PC-3 (cell line): Measurements from ENCODE around the gene OGT. TPM values are rescaled to one million over a fixed set of nuclear protein-coding genes. Genes with fewer than 3 reads are reported as not detected.
"Not testable (repeated sequence)": the region's sequence is repeated elsewhere in the genome, so short reads cannot be mapped to it uniquely, and the experiment has no call there.

ENCODE experiments used
- ATAC-seq: fragments of 200-7000 bp; cut with Tn5 transposase; 2 replicates; pipeline ENCODE4 v1.9.1; 2020; ENCODE audit warnings: mild to moderate bottlenecking, moderate library complexity
- BruUV-seq: library from RNA; stranded (reverse); fragments of 400-500 nt; replicated peaks from 2 replicates; lab custom pipeline; 2021; lab: Mats Ljungman, UMichigan
- CTCF ChIA-PET: fragments of 300-600 bp; sonication (Branson Sonifier 250); formaldehyde crosslinking; loops from one replicate; lab custom pipeline; 2022; ENCODE audit warnings: antibody characterized with exemption; lab: Charles Lee
- POLR2A ChIA-PET: fragments of 300-600 bp; sonication (Branson Sonifier 250); formaldehyde crosslinking; loops from one replicate; lab custom pipeline; 2022; ENCODE audit warnings: antibody characterized with exemption; ENCODE audit not compliant: unreplicated experiment; lab: Charles Lee
- DNase-seq: peaks from one replicate; pipeline ENCODE4 v3.0.0-alpha.2; 2015
- H2AFZ ChIP-seq: fragments of 300-600 bp; sonication (generic); 2 replicates; pipeline ENCODE4 v1.6.0; 2016; ENCODE audit warnings: antibody characterized with exemption, low read length
- H3F3A ChIP-seq: fragments of 300-600 bp; sonication (generic); one replicate; pipeline ENCODE4 v1.6.0; 2017; ENCODE audit warnings: antibody characterized with exemption, low read length, control low read depth, mild to moderate bottlenecking; ENCODE audit not compliant: unreplicated experiment
- H3K27ac ChIP-seq: fragments of 300-600 bp; sonication (generic); 2 replicates; pipeline ENCODE4 v1.5.1; 2016; ENCODE audit warnings: mild to moderate bottlenecking, low read length
- H3K27me3 ChIP-seq: fragments of 300-600 bp; sonication (generic); 2 replicates; pipeline ENCODE4 v1.6.1; 2016; ENCODE audit warnings: low read length, mixed read lengths
- H3K36me3 ChIP-seq: fragments of 300-600 bp; sonication (generic); 2 replicates; pipeline ENCODE4 v1.6.1; 2016; ENCODE audit warnings: low read depth, mixed run types, low read length, mixed read lengths
- H3K4me1 ChIP-seq: fragments of 300-600 bp; sonication (generic); 2 replicates; pipeline ENCODE4 v1.5.1; 2016; ENCODE audit warnings: low read length; ENCODE audit not compliant: insufficient read depth
- H3K4me2 ChIP-seq: fragments of 300-600 bp; sonication (generic); 2 replicates; pipeline ENCODE4 v1.6.0; 2016; ENCODE audit warnings: low read length
- H3K4me3 ChIP-seq: fragments of 300-600 bp; sonication (generic); 2 replicates; pipeline ENCODE4 v1.5.1; 2016; ENCODE audit warnings: mild to moderate bottlenecking, low read length, mixed read lengths
- H3K79me2 ChIP-seq: fragments of 300-600 bp; sonication (generic); 2 replicates; pipeline ENCODE4 v1.6.1; 2017; ENCODE audit warnings: low read length, mixed read lengths
- H3K9ac ChIP-seq: fragments of 300-600 bp; sonication (generic); 2 replicates; pipeline ENCODE4 v1.6.0; 2016; ENCODE audit warnings: mild to moderate bottlenecking, low read length
- H3K9me2 ChIP-seq: fragments of 300-600 bp; sonication (generic); replicated peaks from 2 replicates; pipeline ENCODE4 v1.6.1; 2016; ENCODE audit warnings: mixed run types, low read length, mixed read lengths
- H3K9me3 ChIP-seq: fragments of 300-600 bp; sonication (generic); 2 replicates; pipeline ENCODE4 v1.6.1; 2016; ENCODE audit warnings: low read length, mixed read lengths
- H4K20me1 ChIP-seq: fragments of 300-600 bp; sonication (generic); 2 replicates; pipeline ENCODE4 v1.6.1; 2016; ENCODE audit warnings: low read length, mixed read lengths
- EZH2 ChIP-seq: fragments of 300-600 bp; sonication (generic); IDR thresholded peaks from one replicate; pipeline ENCODE4 v1.6.1; 2017; ENCODE audit warnings: antibody characterized with exemption, mild to moderate bottlenecking, low read length; ENCODE audit not compliant: unreplicated experiment
- EZH2phosphoT487 ChIP-seq: fragments of 300-600 bp; sonication (generic); IDR thresholded peaks from 2 replicates; pipeline ENCODE4 v1.6.1; 2018; ENCODE audit warnings: mild to moderate bottlenecking, antibody characterized with exemption, low read length, borderline replicate concordance
- intact Hi-C: fragments of 100-400 bp; cut with micrococcal nuclease; formaldehyde crosslinking; loops from 2 replicates; pipeline ENCODE4 v1.9.0; 2023
- total RNA-seq: library from RNA; depleted of rRNA; stranded (reverse); fragments of >200 nt; gene quantifications from 2 replicates; pipeline ENCODE4 v1.2.3, GENCODE V29; 2014
- TF ChIP-seq, protein P1 (sequence below): fragments of 300-600 bp; sonication (generic); conservative IDR thresholded peaks from 2 replicates; pipeline ENCODE4 v1.5.1; 2017; ENCODE audit warnings: antibody characterized with exemption, low read depth, mild to moderate bottlenecking, low read length

Gene OGT
- total RNA-seq, 1 experiment from 2014 or later, result 99.8 TPM

DNA sequence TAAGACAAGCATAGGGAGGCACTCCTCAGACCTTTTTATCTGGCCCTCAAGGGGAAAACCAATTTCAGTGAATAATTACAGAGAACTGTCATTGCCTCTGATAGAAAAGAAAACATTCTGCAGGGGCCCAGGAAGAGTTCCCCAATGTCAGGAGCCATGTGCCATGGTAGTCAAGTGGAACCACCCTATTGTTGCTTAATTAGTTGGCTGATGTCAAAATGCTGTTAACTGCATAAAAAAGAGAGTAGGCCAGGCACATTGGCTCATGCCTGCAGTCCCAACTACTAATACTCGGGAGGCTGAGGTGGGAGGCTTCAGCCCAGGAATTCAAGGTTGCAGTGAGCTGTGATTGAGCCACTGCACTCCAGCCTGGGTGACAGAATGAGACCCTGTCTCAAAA is 28.6 kb upstream of the OGT start:
- H3K36me3 ChIP-seq, result no peaks in the 10 kb centered on the region
- no peak overlapping the region for H3K4me2 ChIP-seq
- H3K79me2 ChIP-seq, result no peaks in the 10 kb centered on the region
- no peak for TF ChIP-seq EZH2phosphoT487
- TF ChIP-seq, protein P1, sequence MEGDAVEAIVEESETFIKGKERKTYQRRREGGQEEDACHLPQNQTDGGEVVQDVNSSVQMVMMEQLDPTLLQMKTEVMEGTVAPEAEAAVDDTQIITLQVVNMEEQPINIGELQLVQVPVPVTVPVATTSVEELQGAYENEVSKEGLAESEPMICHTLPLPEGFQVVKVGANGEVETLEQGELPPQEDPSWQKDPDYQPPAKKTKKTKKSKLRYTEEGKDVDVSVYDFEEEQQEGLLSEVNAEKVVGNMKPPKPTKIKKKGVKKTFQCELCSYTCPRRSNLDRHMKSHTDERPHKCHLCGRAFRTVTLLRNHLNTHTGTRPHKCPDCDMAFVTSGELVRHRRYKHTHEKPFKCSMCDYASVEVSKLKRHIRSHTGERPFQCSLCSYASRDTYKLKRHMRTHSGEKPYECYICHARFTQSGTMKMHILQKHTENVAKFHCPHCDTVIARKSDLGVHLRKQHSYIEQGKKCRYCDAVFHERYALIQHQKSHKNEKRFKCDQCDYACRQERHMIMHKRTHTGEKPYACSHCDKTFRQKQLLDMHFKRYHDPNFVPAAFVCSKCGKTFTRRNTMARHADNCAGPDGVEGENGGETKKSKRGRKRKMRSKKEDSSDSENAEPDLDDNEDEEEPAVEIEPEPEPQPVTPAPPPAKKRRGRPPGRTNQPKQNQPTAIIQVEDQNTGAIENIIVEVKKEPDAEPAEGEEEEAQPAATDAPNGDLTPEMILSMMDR, result no peak
- no peak for ATAC-seq
- no peak overlapping the region for H3K4me3 ChIP-seq
- H3K4me1 ChIP-seq, result no peaks in the 10 kb centered on the region; the same call in 1 of the 2 replicates
- H3K9ac ChIP-seq, result no peak overlapping the region
- H3K9me3 ChIP-seq, result no peaks in the 10 kb centered on the region
- H2AFZ ChIP-seq, result no peak overlapping the region
- no peaks in the 10 kb centered on the region for H3K27me3 ChIP-seq
- no peak overlapping the region for H3K27ac ChIP-seq
- intact Hi-C loops, result no loop called here
- DNase-seq, result no peak
- no peaks in the 10 kb centered on the region for H3K9me2 ChIP-seq
- no peaks in the 10 kb centered on the region for H3F3A ChIP-seq
- POLR2A ChIA-PET, result no interaction called here
- CTCF ChIA-PET, result no interaction called here
- H4K20me1 ChIP-seq, result no peaks in the 10 kb centered on the region
- no TSS peak for BruUV-seq

DNA sequence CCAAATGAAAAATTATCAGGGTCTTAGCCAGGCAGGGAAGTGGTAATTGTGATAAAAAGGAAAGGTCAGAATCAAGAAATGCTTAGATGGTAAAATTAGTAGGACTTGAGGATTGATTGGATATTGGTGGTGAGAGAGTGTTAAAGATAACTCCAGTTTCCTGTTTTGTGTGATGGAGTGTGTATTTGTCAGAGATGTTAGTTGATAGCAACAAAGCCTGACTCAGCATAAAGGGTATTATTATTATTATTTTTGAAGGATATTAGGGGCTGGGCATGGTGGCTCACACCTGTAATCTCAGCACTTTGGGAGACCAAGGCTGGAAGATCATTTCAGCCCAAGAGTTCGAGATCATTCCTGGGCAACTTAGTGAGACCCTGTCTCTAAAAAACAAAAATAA is 23.6 kb upstream of the OGT start:
- H2AFZ ChIP-seq, result no peak overlapping the region
- no peak overlapping the region for H3K27ac ChIP-seq

DNA sequence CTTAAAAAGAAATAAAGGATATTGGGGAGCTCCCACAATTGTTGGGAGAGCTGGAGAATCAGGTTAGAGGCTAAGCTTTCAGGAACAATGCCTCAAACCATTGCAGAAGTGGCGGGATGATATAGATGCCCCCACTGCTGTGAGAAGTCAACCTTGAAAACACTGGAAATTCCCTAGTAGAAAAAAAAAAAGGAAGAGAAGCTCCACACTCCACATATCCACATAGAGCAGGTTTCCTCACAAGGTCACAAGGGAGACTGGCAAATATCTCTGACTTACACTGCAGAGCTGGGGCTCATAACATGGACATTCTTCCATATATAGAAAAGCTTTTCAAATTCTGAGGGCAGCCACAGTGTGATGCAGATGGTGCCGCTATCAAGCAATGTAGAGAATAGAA is 22.7 kb upstream of the OGT start:
- Histone ChIP-seq H3K27me3 (no peaks in the 10 kb centered on the region), H3K9ac (no peak overlapping the region), H3K79me2 (no peaks in the 10 kb centered on the region), H3K4me1 (peaks cover 7% of the 10 kb centered on the region; the same call in 1 of the 2 replicates), H3K9me3 (no peaks in the 10 kb centered on the region), H2AFZ (no peak overlapping the region), H3K36me3 (no peaks in the 10 kb centered on the region), H4K20me1 (no peaks in the 10 kb centered on the region), H3K9me2 (no peaks in the 10 kb centered on the region), H3K27ac (no peak overlapping the region), H3K4me3 (no peak overlapping the region), H3K4me2 (no peak overlapping the region), H3F3A (no peaks in the 10 kb centered on the region)
- intact Hi-C loops, result no loop called here
- DNase-seq, result no peak
- CTCF ChIA-PET, result no interaction called here
- TF ChIP-seq EZH2 (no peak), EZH2phosphoT487 (no peak)
- TF ChIP-seq, protein P1, result no peak
- no TSS peak for BruUV-seq
- POLR2A ChIA-PET, result interaction anchor here (0.6 kb wide), 1 partner anchor 18 kb away, joined by 4 read pairs; no protein-coding TSS in a partner anchor
- no peak for ATAC-seq

More for the DNA sequence above, 23.6 kb upstream of the OGT start:
- ChIA-PET CTCF (no interaction called here), POLR2A (no interaction called here)
- Histone ChIP-seq H3K4me3 (no peak overlapping the region), H3K9me3 (no peaks in the 10 kb centered on the region), H3K36me3 (no peaks in the 10 kb centered on the region), H3K4me1 (no peaks in the 10 kb centered on the region; the same call in 1 of the 2 replicates), H3K4me2 (no peak overlapping the region), H3K79me2 (no peaks in the 10 kb centered on the region), H3K27me3 (no peaks in the 10 kb centered on the region), H3K9ac (no peak overlapping the region), H3F3A (no peaks in the 10 kb centered on the region), H4K20me1 (no peaks in the 10 kb centered on the region), H3K9me2 (no peaks in the 10 kb centered on the region)
- intact Hi-C loops, result no loop called here
- ATAC-seq (no peak), DNase-seq (no peak)
- no TSS peak for BruUV-seq
- no peak for TF ChIP-seq EZH2
- TF ChIP-seq, protein P1, result no peak
- no peak for TF ChIP-seq EZH2phosphoT487

DNA sequence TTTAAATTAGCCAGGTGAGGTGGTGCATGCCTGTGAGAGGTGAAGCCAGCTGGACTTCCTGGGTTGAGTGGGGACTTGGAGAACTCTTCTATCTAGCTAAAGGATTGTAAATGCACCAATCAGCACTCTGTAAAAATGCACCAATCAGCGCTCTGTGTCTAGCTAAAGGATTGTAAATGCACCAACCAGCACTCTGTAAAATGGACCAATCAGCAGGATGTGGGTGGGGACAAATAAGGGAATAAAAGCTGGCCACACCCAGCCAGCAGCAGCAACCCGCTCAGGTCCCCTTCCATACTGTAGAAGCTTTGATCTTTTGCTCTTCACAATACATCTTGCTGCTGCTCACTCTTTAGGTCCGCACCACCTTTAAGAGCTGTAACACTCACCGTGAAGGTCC is 19.2 kb upstream of the OGT start:
- H3K36me3 ChIP-seq, BruUV-seq, intact Hi-C loops, H2AFZ ChIP-seq, ATAC-seq, H3K4me3 ChIP-seq, POLR2A ChIA-PET, H4K20me1 ChIP-seq, H3F3A ChIP-seq, H3K9ac ChIP-seq, H3K79me2 ChIP-seq, H3K4me2 ChIP-seq, H3K9me2 ChIP-seq, H3K27me3 ChIP-seq, DNase-seq, H3K4me1 ChIP-seq, H3K27ac ChIP-seq, CTCF ChIA-PET, H3K9me3 ChIP-seq: not testable (repeated sequence)
